KMS-11 (cell line): ENCODE results near the gene DEF6.

Experiments used
- H2AFZ ChIP-seq: fragments of 200-600 bp; sonication (generic); 2 replicates; pipeline ENCODE4 v1.6.1; 2016; ENCODE audit warnings: antibody characterized with exemption, mixed run types, low read depth
- H3K27ac ChIP-seq: fragments of 200-600 bp; sonication (generic); 2 replicates; pipeline ENCODE4 v1.6.1; 2016; ENCODE audit warnings: mild to moderate bottlenecking, mixed run types
- H3K27me3 ChIP-seq: fragments of 200-600 bp; sonication (generic); 2 replicates; pipeline ENCODE4 v1.6.1; 2017; ENCODE audit warnings: mild to moderate bottlenecking, low read depth, mixed run types, moderate library complexity; ENCODE audit not compliant: insufficient read depth
- H3K36me3 ChIP-seq: fragments of 200-600 bp; sonication (generic); 2 replicates; pipeline ENCODE4 v1.6.1; 2017; ENCODE audit warnings: mild to moderate bottlenecking, mixed run types; ENCODE audit not compliant: insufficient read depth
- H3K4me1 ChIP-seq: fragments of 200-600 bp; sonication (generic); 2 replicates; pipeline ENCODE4 v1.6.1; 2016; ENCODE audit warnings: mild to moderate bottlenecking, low read depth, mixed run types; ENCODE audit not compliant: poor library complexity, severe bottlenecking
- H3K4me2 ChIP-seq: fragments of 200-600 bp; sonication (generic); 2 replicates; pipeline ENCODE4 v1.7.0; 2016; ENCODE audit warnings: mild to moderate bottlenecking, mixed run types
- H3K4me3 ChIP-seq: fragments of 200-600 bp; sonication (generic); IDR thresholded peaks from 2 replicates; pipeline ENCODE4 v1.6.1; 2017; ENCODE audit warnings: low read depth, low read length, mixed read lengths; ENCODE audit not compliant: insufficient read depth
- H3K79me2 ChIP-seq: fragments of 200-600 bp; sonication (generic); 2 replicates; pipeline ENCODE4 v1.6.1; 2016; ENCODE audit warnings: low read depth, mixed run types; ENCODE audit not compliant: insufficient read depth
- H3K9ac ChIP-seq: fragments of 200-600 bp; sonication (generic); 2 replicates; pipeline ENCODE4 v1.6.1; 2016; ENCODE audit warnings: mild to moderate bottlenecking, mixed run types
- H4K20me1 ChIP-seq: fragments of 200-600 bp; sonication (generic); 2 replicates; pipeline ENCODE4 v1.6.1; 2016; ENCODE audit warnings: mild to moderate bottlenecking, mixed run types; ENCODE audit not compliant: insufficient read depth
- CTCF ChIP-seq: fragments of 200-600 bp; sonication (generic); conservative IDR thresholded peaks from 2 replicates; pipeline ENCODE4 v1.6.1; 2017; ENCODE audit warnings: low read depth, mild to moderate bottlenecking, antibody characterized with exemption, low read length, moderate library complexity, mixed read lengths

The DEF6 gene

GRCh38 chr6:35295036-35295435 lies 2.6 kb upstream of the DEF6 start:
- no peak for TF ChIP-seq CTCF
- H2AFZ ChIP-seq = no peak overlapping the region
- H3K36me3 ChIP-seq = no peaks in the 10 kb centered on the region
- H3K4me2 ChIP-seq = no peak overlapping the region
- H3K4me1 ChIP-seq = peaks cover 29% of the 10 kb centered on the region
- H3K4me3 ChIP-seq = no peak overlapping the region
- no peaks in the 10 kb centered on the region for H3K27me3 ChIP-seq
- H3K9ac ChIP-seq = no peak overlapping the region
- H3K27ac ChIP-seq = no peak overlapping the region
- no peaks in the 10 kb centered on the region for H4K20me1 ChIP-seq
- peaks cover 24% of the 10 kb centered on the region for H3K79me2 ChIP-seq

GRCh38 chr6:35295521-35296315 lies 1.9 kb upstream of the DEF6 start:
- Histone ChIP-seq H3K9ac (no peak overlapping the region), H3K27ac (no peak overlapping the region), H3K4me1 (peaks cover 36% of the 10 kb centered on the region)

GRCh38 chr6:35296931-35297600 lies 552 bp upstream of the DEF6 start:
- H3K27ac ChIP-seq = peak overlapping the region; percentile 80
- no peak overlapping the region for H3K4me3 ChIP-seq
- H3K4me2 ChIP-seq = peak overlapping the region; percentile 95
- no peaks in the 10 kb centered on the region for H3K36me3 ChIP-seq
- H3K4me1 ChIP-seq = peaks cover 49% of the 10 kb centered on the region
- H3K9ac ChIP-seq = peak overlapping the region; percentile 75; the same call in 1 of the 2 replicates
- no peaks in the 10 kb centered on the region for H3K27me3 ChIP-seq
- peak overlapping the region; percentile 55 for H2AFZ ChIP-seq
- TF ChIP-seq CTCF = no peak
- peaks cover 37% of the 10 kb centered on the region for H3K79me2 ChIP-seq
- no peaks in the 10 kb centered on the region for H4K20me1 ChIP-seq

More at GRCh38 chr6:35295521-35296315, 1.9 kb upstream of the DEF6 start:
- H3K4me2 ChIP-seq = no peak overlapping the region
- H2AFZ ChIP-seq = no peak overlapping the region
- peaks cover 30% of the 10 kb centered on the region for H3K79me2 ChIP-seq
- H3K27me3 ChIP-seq = no peaks in the 10 kb centered on the region
- H3K4me3 ChIP-seq = no peak overlapping the region
- TF ChIP-seq CTCF = no peak
- no peaks in the 10 kb centered on the region for H3K36me3 ChIP-seq
- no peaks in the 10 kb centered on the region for H4K20me1 ChIP-seq

- Histone ChIP-seq H3K4me1 (peaks cover 64% of the 10 kb centered on the region), H3K4me2 (peak overlapping the region; percentile 95), H2AFZ (no peak overlapping the region), H3K36me3 (no peaks in the 10 kb centered on the region), H3K27ac (peak overlapping the region; percentile 80; the same call in 1 of the 2 replicates), H3K4me3 (no peak overlapping the region), H3K9ac (peak overlapping the region; percentile 75), H4K20me1 (no peaks in the 10 kb centered on the region), H3K27me3 (no peaks in the 10 kb centered on the region), H3K79me2 (peaks cover 44% of the 10 kb centered on the region)
- TF ChIP-seq CTCF = no peak
These were observed 1.1 kb downstream of the DEF6 start for GRCh38 chr6:35298625-35299140.
